HT1080 (cell line): ENCODE data around the gene MUCL1. TPM values are rescaled to one million over a fixed set of nuclear protein-coding genes. Genes with fewer than 3 reads are reported as not detected.
"Not testable (repeated sequence)": the region's sequence is repeated elsewhere in the genome, so short reads cannot be mapped to it uniquely, and the experiment has no call there.

ENCODE experiments used
- DNase-seq: peaks from one replicate; pipeline ENCODE4 v3.0.0-alpha.2; 2015; ENCODE audit warnings: low read depth
- polyA plus RNA-seq, 2 experiments: library from polyadenylated mRNA; depleted of rRNA; stranded (reverse); fragments of >200 nt; gene quantifications; 2 replicates each; pipeline ENCODE4 v1.2.3, GENCODE V29; 2015
- total RNA-seq: library from RNA; depleted of rRNA; stranded (reverse); fragments of >200 nt; shearing (Covaris generic); gene quantifications from 2 replicates; pipeline ENCODE4 v1.2.3, GENCODE V29; 2014; rRNA removed

MUCL1 gene
- not detected in 2 replicates for total RNA-seq
- polyA plus RNA-seq (2015; cell fraction: cytosol; rRNA removed), result not detected in 2 replicates
- polyA plus RNA-seq (2015; cell fraction: nucleus; rRNA removed), result not detected in 2 replicates

GRCh38 chr12:54853933-54854538 is at the start of gene MUCL1:
TSS of gene MUCL1 (plus strand) at chr12:54854516. CDS start at chr12:54854583, 67 bp downstream.
- peak; percentile 69 for DNase-seq

GRCh38 chr12:54821676-54822075 is 32.6 kb upstream of the MUCL1 start:
- no peak for DNase-seq

GRCh38 chr12:54824402-54824801 is 29.9 kb upstream of the MUCL1 start:
- no peak for DNase-seq

GRCh38 chr12:54829511-54829910 is 24.8 kb upstream of the MUCL1 start:
- DNase-seq, result no peak

- no peak for DNase-seq
These were observed 24.1 kb upstream of the MUCL1 start for GRCh38 chr12:54830199-54830598.

GRCh38 chr12:54831631-54832030 is 22.7 kb upstream of the MUCL1 start:
- DNase-seq, result no peak

- DNase-seq, result no peak
These were observed 14.0 kb upstream of the MUCL1 start for GRCh38 chr12:54840244-54840865.

- no peak for DNase-seq
These were observed 3.1 kb downstream of the MUCL1 start for GRCh38 chr12:54857406-54857805.

- no peak for DNase-seq
These were observed 4.2 kb downstream of the MUCL1 start for GRCh38 chr12:54858562-54858961.

- DNase-seq, result no peak
These were observed 5.2 kb downstream of the MUCL1 start for GRCh38 chr12:54859502-54859901.

- no peak for DNase-seq
These were observed 7.6 kb downstream of the MUCL1 start for GRCh38 chr12:54861927-54862326.

GRCh38 chr12:54863948-54864618 is 9.8 kb downstream of the MUCL1 start:
- DNase-seq, result no peak

GRCh38 chr12:54865683-54866324 is 11.5 kb downstream of the MUCL1 start:
- DNase-seq, result no peak

GRCh38 chr12:54868690-54869089 is 14.4 kb downstream of the MUCL1 start:
- no peak for DNase-seq

- no peak for DNase-seq
These were observed 15.7 kb downstream of the MUCL1 start for GRCh38 chr12:54870048-54870447.

- DNase-seq, result no peak
These were observed 16.3 kb downstream of the MUCL1 start for GRCh38 chr12:54870617-54871016.

GRCh38 chr12:54879150-54879549 is 24.8 kb downstream of the MUCL1 start:
- no peak for DNase-seq

GRCh38 chr12:54879579-54879978 is 25.3 kb downstream of the MUCL1 start:
- no peak for DNase-seq

GRCh38 chr12:54882079-54882478 is 27.8 kb downstream of the MUCL1 start:
- DNase-seq, result no peak

GRCh38 chr12:54882597-54882996 is 28.3 kb downstream of the MUCL1 start:
- DNase-seq, result not testable (repeated sequence)

- not testable (repeated sequence) for DNase-seq
These were observed 34.1 kb downstream of the MUCL1 start for GRCh38 chr12:54888428-54888827.

GRCh38 chr12:54890339-54890738 is 36.0 kb downstream of the MUCL1 start:
- DNase-seq, result no peak
